HG03565 (cell line): ENCODE results near the gene SRL.

Experiments used
- ATAC-seq: cut with Tn5 transposase; IDR thresholded peaks from one replicate; pipeline ENCODE4 v1.9.1; 2021; ENCODE audit warnings: mild to moderate bottlenecking, moderate library complexity; ENCODE audit not compliant: unreplicated experiment

Gene SRL

DNA sequence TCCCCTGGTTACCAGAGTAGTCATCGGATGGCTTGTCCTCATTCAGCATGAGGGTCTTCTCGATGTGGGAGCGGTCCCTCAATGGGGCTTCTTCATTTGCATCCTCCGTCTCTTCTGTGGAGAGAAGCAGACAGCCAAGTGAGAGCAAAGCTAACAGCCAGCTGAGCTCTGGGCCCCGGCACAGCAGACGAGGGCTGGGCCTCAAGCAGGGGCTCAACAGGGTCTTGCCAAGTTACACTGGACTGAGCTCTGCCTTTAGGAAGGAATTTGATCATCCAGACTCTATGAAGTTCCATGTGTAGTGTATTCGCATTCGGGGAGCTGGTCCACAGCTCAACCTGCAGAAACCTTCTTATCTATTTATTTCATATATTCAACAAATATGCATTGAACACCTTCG lies 37.4 kb downstream of the SRL start:
- ATAC-seq: no peak

DNA sequence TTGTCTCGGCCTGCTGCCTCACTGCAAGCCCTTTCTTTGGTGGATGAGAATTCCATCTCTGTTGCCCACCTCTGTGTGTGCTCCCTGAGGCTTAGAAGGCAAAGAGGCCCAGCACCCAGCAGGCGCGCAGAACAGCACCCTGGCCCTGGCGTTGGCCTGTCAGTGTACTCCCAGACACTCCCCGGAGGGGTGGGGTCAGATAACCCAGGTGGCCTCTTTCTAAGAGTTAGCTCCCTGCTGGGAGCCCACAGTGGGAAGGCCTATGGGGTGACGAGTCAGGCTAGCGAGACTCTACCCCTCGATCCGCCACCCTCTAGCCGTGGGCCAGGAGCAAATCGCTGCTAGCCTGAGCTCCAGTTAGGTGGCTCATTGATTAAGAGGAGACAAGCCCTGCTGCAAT lies 38.1 kb downstream of the SRL start:
- no peak for ATAC-seq

DNA sequence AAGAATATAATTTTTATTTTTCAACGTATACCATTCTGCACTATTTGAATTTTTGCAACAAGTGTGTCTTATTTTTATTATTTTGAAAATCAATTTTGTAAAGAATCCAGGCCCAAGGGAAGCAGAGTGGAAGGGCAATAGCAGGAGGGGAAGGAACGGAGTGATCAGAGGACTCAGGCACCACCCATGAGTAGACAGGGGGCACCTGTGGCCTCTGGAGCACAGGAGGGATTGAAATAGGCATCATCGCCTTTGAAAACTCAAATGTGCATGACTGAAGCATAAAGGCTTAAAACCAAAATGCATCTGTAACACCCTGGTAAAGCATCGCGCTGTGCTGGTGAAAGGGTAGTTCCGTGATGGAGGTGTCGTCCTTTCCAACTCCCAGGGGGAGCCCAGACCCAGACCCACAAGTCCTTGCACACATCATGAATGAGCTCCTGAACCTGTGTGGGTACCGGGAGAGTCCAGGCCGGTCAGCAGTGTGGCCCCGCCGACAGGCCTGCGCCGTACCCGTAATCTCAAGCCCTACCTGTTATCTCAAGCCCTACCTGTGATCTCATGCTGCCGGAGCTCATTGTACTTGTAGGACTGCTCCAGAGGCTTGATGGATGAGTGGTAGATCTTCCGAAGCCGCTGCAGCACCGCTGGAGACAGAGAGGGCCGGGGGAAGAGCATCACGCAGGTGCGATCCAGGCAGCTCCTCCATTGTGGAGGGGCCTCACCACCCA lies 39.1 kb downstream of the SRL start:
- no peak for ATAC-seq

DNA sequence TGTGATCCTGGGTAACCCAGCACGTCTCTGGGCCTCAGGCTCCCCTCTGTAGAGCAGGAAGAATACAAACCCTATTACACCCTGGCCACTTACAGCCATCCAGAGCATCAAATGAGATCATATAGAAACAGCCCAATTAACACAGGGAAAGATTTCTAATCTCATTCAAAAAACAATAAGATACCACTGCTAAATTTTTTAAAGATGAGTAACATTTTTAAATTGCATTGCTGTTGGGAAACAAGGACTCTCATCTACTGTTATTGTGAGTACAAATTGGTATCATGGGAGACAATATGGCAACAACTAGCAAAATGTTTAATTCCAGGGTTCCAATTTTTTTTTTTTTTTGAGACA lies 41.1 kb downstream of the SRL start:
- ATAC-seq: no peak

DNA sequence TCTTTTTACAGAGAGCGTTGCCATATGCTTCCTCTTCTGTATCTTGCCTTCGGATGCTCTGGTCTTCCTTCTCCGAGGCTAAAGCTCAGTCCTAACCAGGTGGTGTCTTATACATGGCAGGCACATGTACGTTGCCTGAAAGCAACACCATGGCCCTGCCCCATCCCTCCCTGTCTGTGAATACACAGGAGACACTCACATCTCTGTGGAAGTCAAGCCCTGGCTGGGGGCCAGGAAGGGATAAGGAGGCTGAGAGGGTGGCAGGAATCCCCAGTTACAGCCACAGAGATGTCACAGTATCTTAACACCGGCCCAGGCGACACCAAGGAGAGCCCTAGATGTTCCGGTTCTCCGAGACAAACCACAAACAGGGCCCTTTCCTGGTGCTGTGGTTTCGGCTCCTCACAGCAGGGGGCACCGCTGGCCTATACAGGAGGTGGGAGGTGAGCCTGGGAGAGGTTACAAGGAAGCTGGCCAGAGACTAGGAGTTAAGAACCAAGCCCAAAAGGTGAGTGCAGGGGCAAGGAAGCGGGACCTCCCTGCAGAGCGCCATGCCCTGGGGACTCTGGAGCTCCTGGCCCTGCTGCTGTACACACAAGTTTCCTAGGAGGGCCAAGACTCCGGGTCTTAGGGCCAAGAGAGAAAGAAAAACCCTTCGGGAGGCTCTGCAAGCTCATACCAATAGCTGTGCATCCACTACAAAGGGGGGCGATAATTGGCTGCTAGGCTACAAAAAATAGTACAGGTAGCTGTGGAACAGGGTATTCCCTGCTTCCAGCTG lies 41.7 kb downstream of the SRL start:
- ATAC-seq: no peak

DNA sequence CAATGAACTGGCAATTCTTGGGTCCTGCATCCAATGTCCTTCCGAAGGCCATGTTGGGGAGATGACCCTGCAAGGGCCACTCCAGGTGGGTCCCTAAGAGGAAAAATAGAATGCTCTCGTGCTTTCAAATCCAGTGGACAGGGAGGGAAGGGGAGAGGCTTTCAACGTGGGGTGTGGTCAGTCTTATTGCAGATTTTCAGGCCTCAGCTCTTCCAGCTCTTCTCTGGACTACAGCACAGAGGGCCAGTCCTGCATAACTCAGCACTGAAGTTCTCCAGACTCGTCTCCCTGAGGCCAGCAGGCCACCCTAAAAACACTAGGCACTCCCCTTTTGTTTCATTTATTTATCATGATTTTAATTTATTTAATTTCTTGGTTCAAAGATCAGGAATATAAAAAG lies 43.1 kb downstream of the SRL start:
- ATAC-seq: no peak

DNA sequence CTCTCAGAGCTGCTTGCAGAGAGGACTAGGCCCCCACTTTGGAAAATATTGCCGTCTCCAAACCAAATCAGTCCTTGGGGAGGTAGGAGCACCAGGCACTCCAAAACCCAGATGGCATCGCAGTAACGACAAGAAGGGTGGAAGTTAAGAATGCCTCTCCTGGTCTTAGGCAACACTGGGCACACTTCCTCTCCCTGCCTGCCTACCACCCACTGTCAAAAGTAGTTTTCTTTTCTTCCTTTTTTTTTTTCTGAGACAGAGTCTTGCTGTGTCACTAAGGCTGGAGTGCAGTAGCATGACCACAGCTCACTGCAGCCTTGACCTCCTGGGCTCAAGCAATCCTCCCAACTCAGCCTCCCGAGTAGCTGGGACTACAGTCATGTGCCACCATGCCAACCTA lies 47.2 kb downstream of the SRL start:
- ATAC-seq: no peak

DNA sequence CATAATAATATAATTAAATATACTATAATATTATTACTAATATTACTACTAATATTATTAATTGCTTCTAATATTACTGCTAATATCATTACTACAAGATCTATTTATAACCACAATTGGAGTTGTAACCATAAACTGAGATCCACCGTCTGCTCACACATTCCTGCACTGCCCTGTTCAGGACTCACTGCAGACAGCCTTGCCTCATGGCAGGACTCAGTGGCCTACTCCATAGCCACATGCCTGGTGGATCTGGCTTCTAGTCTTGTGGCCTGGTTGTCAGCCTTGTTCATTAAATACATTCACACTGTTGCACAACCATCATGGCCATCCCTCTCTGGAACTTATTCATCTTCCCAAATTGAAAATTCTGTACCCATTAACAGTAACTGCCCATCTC lies 48.0 kb downstream of the SRL start:
- no peak for ATAC-seq

DNA sequence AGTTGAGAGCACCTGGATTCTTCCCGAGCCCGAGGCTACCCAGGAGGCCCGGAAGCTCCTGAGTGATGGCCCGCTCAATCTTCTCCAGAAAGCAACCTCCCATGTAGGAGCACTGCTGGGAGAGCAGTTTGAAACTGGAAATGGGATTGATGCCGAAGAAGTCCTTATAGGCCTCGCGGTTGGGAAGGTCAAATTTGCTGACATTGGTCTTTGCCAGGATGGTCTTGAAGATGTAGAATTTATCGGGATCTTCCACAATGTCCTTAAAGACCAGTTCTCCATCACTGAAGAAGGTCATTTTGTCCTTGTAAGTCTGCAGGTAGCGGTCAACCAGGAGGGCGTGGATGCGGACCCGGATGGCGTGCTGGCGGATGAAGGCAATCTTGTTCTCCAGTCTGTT lies 49.7 kb downstream of the SRL start:
- ATAC-seq: no peak

DNA sequence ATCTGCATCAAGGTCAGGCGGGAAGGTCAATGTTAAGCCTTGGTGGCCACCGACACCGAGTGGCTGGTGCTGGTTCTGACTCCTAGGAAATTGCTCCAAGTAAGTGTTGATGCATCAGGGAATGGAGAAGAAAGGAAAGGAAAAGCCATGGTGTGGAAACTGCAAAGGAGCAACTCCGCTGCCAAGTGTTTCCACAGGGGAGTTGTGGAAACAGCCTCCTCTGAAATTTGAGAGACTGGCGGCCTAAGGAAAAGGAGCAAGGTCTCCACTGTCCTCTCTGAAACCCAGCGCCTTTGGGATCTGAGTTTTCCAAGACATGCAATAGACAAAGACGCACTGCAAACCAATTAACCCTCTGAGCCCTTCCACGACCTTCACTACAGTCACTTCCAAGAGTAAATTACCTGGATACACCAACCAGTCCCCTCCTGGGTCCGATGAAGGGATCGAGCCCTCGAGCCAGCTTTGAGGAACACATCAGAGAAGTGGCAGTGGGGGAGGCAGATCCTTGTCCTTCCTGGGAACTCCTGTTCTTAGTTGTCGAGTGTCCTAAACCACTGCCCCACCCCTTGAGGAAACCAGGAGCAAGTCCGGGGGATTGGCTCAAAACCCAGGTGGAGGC lies 51.1 kb downstream of the SRL start:
- no peak for ATAC-seq

DNA sequence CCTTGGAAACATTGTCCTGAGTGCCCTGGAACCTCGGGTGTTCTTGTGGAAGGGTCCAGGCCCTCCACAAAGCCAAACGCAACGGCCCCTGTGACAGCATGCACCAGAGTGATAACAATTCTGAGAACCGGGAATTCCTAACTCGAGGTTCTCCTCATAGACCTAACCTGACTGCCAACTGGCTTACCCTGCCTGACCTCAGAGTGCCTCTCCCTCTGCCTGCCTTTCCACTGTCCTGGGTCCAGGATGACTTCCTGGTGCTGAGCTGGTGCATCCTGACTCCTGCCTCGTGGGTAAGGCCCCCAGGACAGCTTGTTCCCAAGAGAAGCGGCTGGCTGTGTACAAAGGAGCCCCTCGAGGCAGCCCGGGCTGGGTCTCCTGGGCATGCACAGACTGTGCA lies 51.8 kb downstream of the SRL start:
- no peak for ATAC-seq

DNA sequence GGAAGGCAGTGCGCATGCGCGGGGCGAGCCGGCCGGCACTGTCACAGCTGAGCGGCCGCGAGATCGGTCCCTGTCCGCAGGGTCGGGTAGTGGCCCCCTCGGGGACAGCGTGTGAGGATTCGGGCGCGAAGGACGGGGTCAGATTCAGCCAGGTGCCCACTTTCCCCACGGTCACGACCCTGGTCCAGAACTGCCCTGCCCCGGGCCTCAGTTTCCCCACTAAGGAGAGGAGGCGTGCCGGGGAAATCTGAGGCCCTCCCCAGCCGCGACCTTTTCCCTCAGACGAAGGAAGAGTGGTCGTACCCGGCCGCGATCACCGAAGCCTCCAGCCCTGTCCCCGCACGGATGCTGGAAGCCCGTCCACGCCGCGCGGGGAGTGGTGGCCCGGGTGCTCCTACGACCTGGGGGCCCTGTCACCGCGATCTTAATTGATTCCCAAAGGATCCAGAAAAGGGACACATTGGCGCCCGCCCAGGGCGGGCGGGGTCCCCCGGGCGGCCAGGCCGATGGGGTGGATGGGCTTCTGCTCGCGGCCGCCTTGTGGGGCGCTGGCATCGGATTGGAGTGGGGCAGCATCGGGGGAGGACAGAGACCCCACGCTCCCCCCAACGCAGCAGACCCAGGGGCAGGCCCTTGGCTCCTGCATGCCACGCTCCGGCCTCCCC lies 57.7 kb downstream of the SRL start:
- ATAC-seq: no peak

DNA sequence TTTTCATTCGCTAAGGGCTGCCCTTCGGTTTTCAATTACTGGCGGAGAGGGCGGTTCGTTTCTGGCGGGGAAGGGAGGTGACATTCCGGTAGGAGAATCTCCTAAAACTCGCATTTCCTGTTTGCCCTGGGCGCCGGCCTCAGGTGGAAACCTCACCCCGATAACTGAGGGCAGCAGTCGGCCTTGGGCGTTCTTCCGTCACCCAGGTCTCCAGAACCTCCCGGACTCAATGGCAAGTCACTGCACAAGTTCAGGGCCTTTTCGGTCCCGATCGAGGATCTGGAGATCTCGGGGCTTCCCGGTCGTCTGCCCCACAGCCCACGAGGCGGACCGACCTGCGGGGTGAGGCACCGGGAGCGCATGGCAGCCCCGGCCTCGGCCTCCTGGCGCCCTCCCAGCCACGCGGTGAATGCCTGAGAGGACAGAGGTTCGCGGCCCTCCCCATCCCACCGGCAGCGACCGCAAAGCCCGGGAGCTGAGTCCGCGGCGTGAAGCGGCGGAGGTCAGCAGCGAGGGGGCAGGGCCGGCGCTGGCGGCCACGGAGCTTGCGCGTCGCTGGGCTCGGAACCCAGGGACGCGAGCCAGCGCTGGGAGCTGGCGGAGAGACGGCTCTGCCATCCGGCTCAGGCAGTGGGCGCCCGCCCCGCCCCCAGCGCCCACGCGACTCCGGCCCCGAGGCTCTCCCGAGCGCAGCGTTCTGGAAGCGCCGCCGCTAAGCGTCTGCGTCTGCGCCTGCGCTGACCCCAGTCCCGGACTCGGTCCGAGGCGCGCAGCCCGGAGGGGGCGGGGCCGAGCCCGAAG lies 58.4 kb downstream of the SRL start:
- ATAC-seq: peak; percentile 79

DNA sequence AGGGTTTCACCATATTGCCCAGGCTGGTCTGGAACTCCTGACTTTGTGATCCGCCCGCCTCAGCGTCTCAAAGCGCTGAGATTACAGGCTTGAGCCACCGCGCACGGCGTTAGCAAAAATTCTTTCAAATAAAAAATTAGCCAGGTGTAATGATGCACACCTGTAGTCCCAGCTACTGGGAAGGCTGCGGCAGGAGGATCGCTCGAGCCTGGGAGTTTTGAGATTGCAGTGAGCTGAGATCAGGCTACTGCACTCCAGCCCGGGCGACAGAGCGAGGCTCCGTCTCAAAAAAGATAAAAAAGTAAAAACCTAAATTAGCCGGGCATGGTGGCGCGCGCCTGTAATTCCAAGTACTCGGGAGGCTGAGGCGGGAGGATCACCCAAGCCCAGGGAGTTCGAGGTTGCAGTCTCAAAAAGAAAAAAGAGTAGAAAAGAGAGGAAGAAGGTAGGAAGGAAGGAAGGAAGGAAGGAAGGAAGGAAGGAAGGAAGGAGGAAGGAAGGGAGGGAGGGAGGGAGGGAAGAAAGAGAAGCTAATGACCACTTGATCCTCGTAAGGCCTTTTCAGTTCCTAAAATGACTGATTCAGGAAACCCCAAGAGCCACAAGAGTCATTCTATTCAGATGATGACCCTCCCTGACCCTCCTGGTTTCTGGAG lies 59.2 kb downstream of the SRL start:
- no peak for ATAC-seq

DNA sequence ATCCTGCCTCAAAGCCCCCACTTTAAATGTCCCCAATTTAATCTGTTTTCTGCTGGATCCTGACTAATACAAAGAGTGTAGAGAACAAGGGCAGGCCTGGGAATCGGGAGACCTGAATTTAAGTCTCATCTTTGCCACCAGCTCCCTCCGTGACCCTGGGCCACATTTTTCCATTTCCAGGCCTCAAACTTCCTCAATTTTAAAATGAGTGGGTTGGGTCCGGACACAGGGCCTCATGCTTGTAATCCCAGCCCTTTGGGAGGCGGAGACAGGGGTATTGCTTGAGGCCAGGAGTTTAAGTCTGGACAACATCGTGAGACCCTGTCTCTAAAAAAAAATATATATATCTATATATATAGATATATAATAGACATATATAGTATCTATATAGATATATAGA lies 61.4 kb downstream of the SRL start:
- ATAC-seq: no peak

DNA sequence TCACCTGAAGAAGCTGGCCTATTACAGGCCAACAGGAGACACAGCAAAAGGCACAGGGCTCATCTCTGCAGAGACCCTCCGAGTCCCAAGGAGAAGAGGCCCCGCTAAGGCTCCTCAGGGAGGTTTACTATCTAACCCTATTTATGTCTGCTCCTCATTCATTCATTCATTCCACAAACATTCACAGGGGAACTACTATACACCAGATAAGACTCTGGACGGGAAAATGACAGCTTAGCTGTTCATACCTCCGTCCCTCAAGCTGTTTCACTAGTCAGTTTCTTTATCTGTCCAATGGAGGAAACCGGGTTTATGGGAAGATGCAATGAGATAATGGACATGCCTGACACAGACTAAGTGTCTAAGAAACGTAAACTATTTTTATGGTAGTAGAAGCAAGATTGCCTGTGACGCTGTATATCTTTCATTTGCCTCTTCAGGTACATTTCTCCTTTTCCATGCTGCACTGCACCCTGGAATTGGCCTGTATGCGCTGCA lies 62.1 kb downstream of the SRL start:
- ATAC-seq: no peak

DNA sequence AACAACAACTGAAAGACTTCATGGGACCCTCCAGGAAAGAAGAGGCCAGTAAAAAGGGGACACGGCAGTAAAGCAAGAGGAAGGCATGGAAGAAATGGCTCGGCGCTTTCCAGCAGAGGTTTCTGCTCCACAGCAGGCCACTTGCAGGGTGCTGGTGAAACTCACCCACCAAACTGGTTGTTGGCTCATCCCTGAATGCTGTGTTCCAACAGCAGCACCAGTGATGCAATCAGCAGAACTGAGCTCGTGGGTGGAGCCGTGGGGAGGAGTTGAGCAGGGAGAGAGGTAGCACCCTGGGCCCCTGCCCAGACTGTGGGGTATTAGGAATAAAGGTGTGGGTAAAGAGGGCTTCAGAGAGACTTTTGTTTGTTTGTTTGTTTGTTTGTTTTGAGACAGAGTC lies 62.9 kb downstream of the SRL start:
- no peak for ATAC-seq

DNA sequence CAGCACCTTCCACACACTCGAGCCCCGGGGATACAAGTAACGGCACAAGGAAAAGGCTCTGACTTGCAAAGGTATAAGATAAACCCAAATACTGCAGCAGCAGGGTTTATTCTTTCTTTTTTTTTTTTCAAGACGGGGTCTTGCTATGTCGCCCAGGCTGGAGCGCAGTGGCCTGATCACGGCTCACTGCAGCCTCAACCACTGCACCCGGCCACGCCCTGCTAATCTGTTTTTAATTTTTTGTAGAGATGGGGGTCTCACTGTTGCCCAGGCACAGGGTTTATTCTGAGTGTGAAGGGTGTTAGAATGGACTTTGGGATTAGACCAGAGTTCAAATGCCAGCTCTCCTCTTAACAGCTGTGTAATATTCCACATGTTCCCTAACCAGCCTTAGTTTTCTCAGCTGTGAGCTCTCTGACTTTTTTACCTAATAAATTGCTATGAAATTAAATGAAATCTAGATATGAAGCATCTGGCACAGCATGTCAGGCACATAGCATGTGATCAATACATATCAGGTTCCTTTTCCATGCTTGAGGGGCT lies 63.3 kb downstream of the SRL start:
- ATAC-seq: no peak

DNA sequence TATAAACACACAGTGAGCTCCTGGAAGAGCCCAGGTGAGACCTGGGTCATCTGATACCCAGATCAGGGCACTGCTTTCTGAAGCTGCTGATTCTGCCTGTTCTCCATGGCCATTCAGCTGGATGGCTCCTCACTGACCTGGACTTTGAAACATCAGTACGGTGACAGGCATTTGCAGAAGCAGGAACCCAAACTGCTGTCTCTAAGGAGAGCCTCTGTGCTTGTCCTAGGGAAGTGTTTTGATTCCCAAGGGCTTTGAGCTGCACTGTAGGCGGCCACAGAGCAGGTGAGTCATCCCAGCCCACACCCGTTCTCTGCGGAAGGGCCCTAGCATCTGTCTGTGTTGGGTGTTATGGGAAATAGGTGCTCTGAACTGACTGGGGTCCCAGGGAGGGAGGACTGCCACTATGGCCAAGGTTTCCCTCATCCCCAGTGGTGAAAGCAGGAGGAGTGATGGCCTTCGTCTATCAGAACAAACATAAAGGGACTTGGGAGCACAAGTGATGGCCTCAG lies 64.9 kb downstream of the SRL start:
- ATAC-seq: peak; percentile 51

DNA sequence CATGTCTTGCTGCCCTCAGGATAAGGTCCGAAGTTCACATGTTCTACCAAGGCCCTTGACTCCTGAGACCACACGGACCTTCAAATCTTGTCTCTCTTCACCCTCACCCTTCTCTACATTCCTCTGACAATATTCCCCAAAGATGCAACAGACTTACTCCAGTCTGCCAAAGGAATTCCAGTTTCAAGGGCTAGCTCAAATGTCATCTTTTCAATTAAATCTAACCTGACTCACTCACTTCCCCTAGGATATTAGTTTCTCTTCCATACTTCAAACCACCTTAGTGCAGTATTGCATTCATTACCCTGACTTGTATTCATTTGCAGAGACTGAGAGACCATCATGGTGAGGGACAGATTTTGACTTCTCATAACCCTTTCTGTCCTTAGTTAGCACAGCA lies 66.0 kb downstream of the SRL start:
- no peak for ATAC-seq
